Measurements from ENCODE around the gene RNF146. TPM values are rescaled to one million over a fixed set of nuclear protein-coding genes. Genes with fewer than 3 reads are reported as not detected.

Gene RNF146
- total and polyA plus RNA-seq, 4 donors = 11.5 to 32.7 (median 15.9) TPM

GRCh38 chr6:127262896-127263295, 3.8 kb upstream of the RNF146 start:
- Histone ChIP-seq H3K27me3 (ENCODE audit: control insufficient read depth in 4 of 4, insufficient read depth in 4 of 4, low read length in 3 of 4) (no peaks in the 10 kb centered on the region), H3K4me3 (ENCODE audit: low read depth in 1 of 3, low read length in 3 of 3) (no peak overlapping the region), H3K27ac (ENCODE audit: low read depth in 1 of 2, low read length in 2 of 2) (no peak overlapping the region), H3K9me3 (ENCODE audit: control insufficient read depth in 4 of 4, low read length in 3 of 4) (no peaks in the 10 kb centered on the region), H3K36me3 (ENCODE audit: control insufficient read depth in 4 of 4, insufficient read depth in 3 of 4, low read depth in 1 of 4, low read length in 3 of 4) (no peaks in the 10 kb centered on the region), H3K9ac (ENCODE audit: low read depth in 1 of 2, low read length in 2 of 2) (no peak overlapping the region), H3K4me1 (ENCODE audit: control insufficient read depth in 4 of 4, insufficient read depth in 4 of 4, low read length in 3 of 4) (peaks cover 0 to 10% (median 2%) of the 10 kb centered on the region in 4 donors)
- 88% methylated on average over 1 of the region's 1 CpG for WGBS
- no peak for DNase-seq (ENCODE audit: low spot score)
- TF ChIP-seq, protein P1, sequence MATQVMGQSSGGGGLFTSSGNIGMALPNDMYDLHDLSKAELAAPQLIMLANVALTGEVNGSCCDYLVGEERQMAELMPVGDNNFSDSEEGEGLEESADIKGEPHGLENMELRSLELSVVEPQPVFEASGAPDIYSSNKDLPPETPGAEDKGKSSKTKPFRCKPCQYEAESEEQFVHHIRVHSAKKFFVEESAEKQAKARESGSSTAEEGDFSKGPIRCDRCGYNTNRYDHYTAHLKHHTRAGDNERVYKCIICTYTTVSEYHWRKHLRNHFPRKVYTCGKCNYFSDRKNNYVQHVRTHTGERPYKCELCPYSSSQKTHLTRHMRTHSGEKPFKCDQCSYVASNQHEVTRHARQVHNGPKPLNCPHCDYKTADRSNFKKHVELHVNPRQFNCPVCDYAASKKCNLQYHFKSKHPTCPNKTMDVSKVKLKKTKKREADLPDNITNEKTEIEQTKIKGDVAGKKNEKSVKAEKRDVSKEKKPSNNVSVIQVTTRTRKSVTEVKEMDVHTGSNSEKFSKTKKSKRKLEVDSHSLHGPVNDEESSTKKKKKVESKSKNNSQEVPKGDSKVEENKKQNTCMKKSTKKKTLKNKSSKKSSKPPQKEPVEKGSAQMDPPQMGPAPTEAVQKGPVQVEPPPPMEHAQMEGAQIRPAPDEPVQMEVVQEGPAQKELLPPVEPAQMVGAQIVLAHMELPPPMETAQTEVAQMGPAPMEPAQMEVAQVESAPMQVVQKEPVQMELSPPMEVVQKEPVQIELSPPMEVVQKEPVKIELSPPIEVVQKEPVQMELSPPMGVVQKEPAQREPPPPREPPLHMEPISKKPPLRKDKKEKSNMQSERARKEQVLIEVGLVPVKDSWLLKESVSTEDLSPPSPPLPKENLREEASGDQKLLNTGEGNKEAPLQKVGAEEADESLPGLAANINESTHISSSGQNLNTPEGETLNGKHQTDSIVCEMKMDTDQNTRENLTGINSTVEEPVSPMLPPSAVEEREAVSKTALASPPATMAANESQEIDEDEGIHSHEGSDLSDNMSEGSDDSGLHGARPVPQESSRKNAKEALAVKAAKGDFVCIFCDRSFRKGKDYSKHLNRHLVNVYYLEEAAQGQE (IDR thresholded peaks at IDR 0.05) = no peak
- TF ChIP-seq TAF1 (conservative IDR thresholded peaks at IDR 0.05) = no peak
- TF ChIP-seq CTCF (IDR thresholded peaks at IDR 0.05; ENCODE audit: low read depth, low read length, missing input control) = no peak
- TF ChIP-seq, protein P2, sequence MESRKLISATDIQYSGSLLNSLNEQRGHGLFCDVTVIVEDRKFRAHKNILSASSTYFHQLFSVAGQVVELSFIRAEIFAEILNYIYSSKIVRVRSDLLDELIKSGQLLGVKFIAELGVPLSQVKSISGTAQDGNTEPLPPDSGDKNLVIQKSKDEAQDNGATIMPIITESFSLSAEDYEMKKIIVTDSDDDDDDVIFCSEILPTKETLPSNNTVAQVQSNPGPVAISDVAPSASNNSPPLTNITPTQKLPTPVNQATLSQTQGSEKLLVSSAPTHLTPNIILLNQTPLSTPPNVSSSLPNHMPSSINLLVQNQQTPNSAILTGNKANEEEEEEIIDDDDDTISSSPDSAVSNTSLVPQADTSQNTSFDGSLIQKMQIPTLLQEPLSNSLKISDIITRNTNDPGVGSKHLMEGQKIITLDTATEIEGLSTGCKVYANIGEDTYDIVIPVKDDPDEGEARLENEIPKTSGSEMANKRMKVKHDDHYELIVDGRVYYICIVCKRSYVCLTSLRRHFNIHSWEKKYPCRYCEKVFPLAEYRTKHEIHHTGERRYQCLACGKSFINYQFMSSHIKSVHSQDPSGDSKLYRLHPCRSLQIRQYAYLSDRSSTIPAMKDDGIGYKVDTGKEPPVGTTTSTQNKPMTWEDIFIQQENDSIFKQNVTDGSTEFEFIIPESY (IDR thresholded peaks at IDR 0.05) = no peak
- TF ChIP-seq YY1 (IDR thresholded peaks at IDR 0.05) = no peak
- TF ChIP-seq SP1 (IDR thresholded peaks at IDR 0.05) = no peak
- TF ChIP-seq NR2F2 (IDR thresholded peaks at IDR 0.05) = no peak
- TF ChIP-seq JUND (IDR thresholded peaks at IDR 0.05) = no peak
- no peak for TF ChIP-seq RAD21 (IDR thresholded peaks at IDR 0.05)
- TF ChIP-seq MAX (IDR thresholded peaks at IDR 0.05) = no peak
- no peak for TF ChIP-seq HNF4A (conservative IDR thresholded peaks at IDR 0.05)
- no peak for TF ChIP-seq FOXA2 (IDR thresholded peaks at IDR 0.05)
- no peak for TF ChIP-seq FOXA1 (IDR thresholded peaks at IDR 0.05)
- TF ChIP-seq, protein P3, sequence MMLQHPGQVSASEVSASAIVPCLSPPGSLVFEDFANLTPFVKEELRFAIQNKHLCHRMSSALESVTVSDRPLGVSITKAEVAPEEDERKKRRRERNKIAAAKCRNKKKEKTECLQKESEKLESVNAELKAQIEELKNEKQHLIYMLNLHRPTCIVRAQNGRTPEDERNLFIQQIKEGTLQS (IDR thresholded peaks at IDR 0.05) = no peak
- no peak for TF ChIP-seq RXRA (IDR thresholded peaks at IDR 0.05)
- no peak for TF ChIP-seq GABPA (IDR thresholded peaks at IDR 0.05 in 1 of 2, conservative IDR thresholded peaks at IDR 0.05 in 1 of 2)

DNA sequence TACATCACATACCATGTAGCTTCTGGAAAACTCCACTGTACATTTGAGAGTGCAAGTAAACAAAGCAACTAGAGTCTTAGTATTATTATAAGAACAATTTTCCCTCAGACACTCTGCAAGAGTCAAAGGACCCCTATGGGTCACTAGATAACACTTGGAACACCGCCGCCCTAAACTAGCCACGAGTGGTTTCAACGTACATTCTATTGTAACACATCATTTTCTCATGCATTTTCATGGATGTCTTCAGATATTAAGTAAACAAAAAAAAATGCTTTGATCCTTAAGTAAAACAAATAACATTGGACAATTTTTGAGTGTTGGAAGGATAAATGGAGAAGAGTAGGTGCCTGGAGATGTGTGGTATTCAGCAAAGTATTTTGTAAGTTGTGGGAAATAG, 3.2 kb upstream of the RNF146 start:
- H3K4me1 ChIP-seq (ENCODE audit: control insufficient read depth in 4 of 4, insufficient read depth in 4 of 4, low read length in 3 of 4) = peaks cover 0 to 15% (median 2%) of the 10 kb centered on the region in 4 donors
- no peaks in the 10 kb centered on the region for H3K36me3 ChIP-seq (ENCODE audit: control insufficient read depth in 4 of 4, insufficient read depth in 3 of 4, low read depth in 1 of 4, low read length in 3 of 4)
- no peak for TF ChIP-seq FOXA1 (IDR thresholded peaks at IDR 0.05)
- TF ChIP-seq RXRA (IDR thresholded peaks at IDR 0.05) = no peak
- no peaks in the 10 kb centered on the region for H3K9me3 ChIP-seq (ENCODE audit: control insufficient read depth in 4 of 4, low read length in 3 of 4)
- no peak overlapping the region for H3K4me3 ChIP-seq (ENCODE audit: low read depth in 1 of 3, low read length in 3 of 3)
- no peak overlapping the region for H3K27ac ChIP-seq (ENCODE audit: low read depth in 1 of 2, low read length in 2 of 2)
- 71% methylated on average over 4 of the region's 4 CpGs for WGBS
- no peaks in the 10 kb centered on the region for H3K27me3 ChIP-seq (ENCODE audit: control insufficient read depth in 4 of 4, insufficient read depth in 4 of 4, low read length in 3 of 4)
- DNase-seq (ENCODE audit: low spot score) = no peak
- H3K9ac ChIP-seq (ENCODE audit: low read depth in 1 of 2, low read length in 2 of 2) = no peak overlapping the region

Measured in liver (tissue), 9 donors.